Upper lobe of left lung (tissue), 4 donors: ENCODE data around the gene CNTNAP2.

Source experiments
- CTCF ChIP-seq, 6 experiments: fragments of 450-650 bp in 4 of 6; fragments of 200-600 bp in 2 of 6; sonication (generic) in 2 of 6; IDR thresholded peaks; one replicate each; pipeline ENCODE4 v1.5.1; 2016 to 2019; ENCODE audit warnings: antibody characterized with exemption in 6 of 6
- EP300 ChIP-seq, 4 donors: sonication (generic); formaldehyde crosslinking; IDR thresholded peaks; one replicate each; pipeline ENCODE4 v1.5.1; 2017; ENCODE audit warnings: antibody characterized with exemption in 4 of 4, control low read depth in 2 of 4
- POLR2A ChIP-seq, 4 donors: fragments of 450-650 bp; IDR thresholded peaks; one replicate each; pipeline ENCODE4 v1.5.1; 2016 to 2017; ENCODE audit warnings: antibody characterized with exemption in 4 of 4, mild to moderate bottlenecking in 2 of 4
- POLR2AphosphoS5 ChIP-seq, 2 donors: sonication (generic); formaldehyde crosslinking; IDR thresholded peaks; one replicate each; pipeline ENCODE4 v1.5.1; 2017; ENCODE audit warnings: antibody characterized with exemption in 2 of 2

DNA sequence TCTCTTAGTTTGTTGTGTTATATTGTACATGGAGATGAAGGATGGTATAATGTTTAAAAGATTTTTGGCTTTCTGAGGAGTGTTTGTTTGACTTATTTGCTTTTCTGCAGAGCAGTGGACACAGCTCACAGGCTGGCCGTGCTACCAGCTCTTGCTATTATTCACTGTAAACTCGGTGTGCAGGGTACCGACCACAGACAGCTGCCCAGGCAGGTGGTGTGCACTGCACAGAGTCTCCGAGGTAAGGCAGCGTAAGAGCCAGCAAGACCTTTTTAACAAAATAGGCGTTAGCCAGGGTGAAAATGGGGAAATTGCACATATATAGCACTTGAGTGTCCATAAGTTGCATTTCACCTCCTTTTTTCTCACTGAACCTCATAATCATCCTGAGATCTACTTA lies 438.0 kb downstream of the CNTNAP2 start:
- no peak for TF ChIP-seq CTCF (IDR thresholded peaks at IDR 0.05)
- TF ChIP-seq EP300 (IDR thresholded peaks at IDR 0.05), result no peak
- TF ChIP-seq POLR2A (IDR thresholded peaks at IDR 0.05), result no peak
- no peak for TF ChIP-seq POLR2AphosphoS5 (IDR thresholded peaks at IDR 0.05)
